Psoas muscle (tissue), 8 donors: ENCODE results near the gene INAFM2. TPM values are rescaled to one million over a fixed set of nuclear protein-coding genes. Genes with fewer than 3 reads are reported as not detected.

Source experiments
- ATAC-seq, 4 donors: fragments of 200-7000 bp; cut with Tn5 transposase; one replicate each; pipeline ENCODE4 v1.9.1; 2020; ENCODE audit warnings: moderate library complexity in 3 of 4, mild to moderate bottlenecking in 2 of 4
- DNase-seq, 2 donors: peaks; one replicate each; pipeline ENCODE4 v3.0.0-alpha.2; 2020
- H3K27ac ChIP-seq: fragments of 200-600 bp; one replicate; pipeline ENCODE4 v1.8.0; 2022
- H3K27me3 ChIP-seq, 3 donors: fragments of 200-600 bp in 1 of 3; one replicate each; pipeline versions ENCODE4 v1.6.1 to v1.8.0; 2013 to 2022; ENCODE audit warnings: low read length in 2 of 3, mild to moderate bottlenecking in 2 of 3, moderate library complexity in 1 of 3; ENCODE audit not compliant: insufficient read depth in 3 of 3
- H3K36me3 ChIP-seq, 2 donors: fragments of 200-600 bp in 1 of 2; one replicate each; pipeline versions ENCODE4 v1.6.1 to v1.8.0; 2013 to 2022; ENCODE audit warnings: low read depth in 1 of 2, mild to moderate bottlenecking in 1 of 2, moderate library complexity in 1 of 2; ENCODE audit not compliant: insufficient read depth in 1 of 2
- H3K4me1 ChIP-seq: fragments of 200-600 bp; one replicate; pipeline ENCODE4 v1.8.0; 2022
- H3K4me3 ChIP-seq: fragments of 200-600 bp; one replicate; pipeline ENCODE4 v1.8.0; 2022; ENCODE audit warnings: mild to moderate bottlenecking
- H3K9me3 ChIP-seq: fragments of 200-600 bp; one replicate; pipeline ENCODE4 v1.8.0; 2022
- WGBS, 3 donors: extraction: QIAGEN DNeasy Blood & Tissue Kit; methylation state at CpG; one replicate each; pipeline versions ENCODE4 v1.1.6 to v1.1.7; 2013; 5-methylcytosine and 5-hydroxymethylcytosine counted together
- intact Hi-C, 2 donors: fragments of 100-400 bp; cut with DNase I; formaldehyde crosslinking; loops; one replicate each; pipeline versions ENCODE4 v1.11.0 to v1.14.2; 2022
- polyA plus RNA-seq, 3 donors: library from polyadenylated mRNA; stranded (reverse); fragments of 200-250 nt; gene quantifications; one replicate each; pipeline ENCODE4 v1.2.3, GENCODE V29; 2013
- total RNA-seq, 4 donors: library from RNA; stranded (reverse); fragmentation: NEBNext Ultra II Directional in 2 of 4; extraction: Animal tissue kit (Norgen Biotek cat#: 25700) in 2 of 4; gene quantifications; one replicate each; pipeline versions ENCODE4 v1.2.1 to v1.2.4, GENCODE V29; 2021 to 2023
- TF ChIP-seq, protein P1 (sequence below): fragments of 200-600 bp; IDR thresholded peaks from one replicate; pipeline ENCODE4 v1.8.0; 2022; ENCODE audit warnings: antibody characterized with exemption
- donor health status: healthy with polysubstance abuse.
- donor health status: DM: no; HTN: no; CAD: no; lungs with moderate emphysema.
- donor health status: Bipolar disorder and iron deficiency.
- donor health status: healthy.
- donor health status: DM: yes; HTN: yes; CAD: no.
- donor health status: DM: no; HTN: no; CAD: no.
- donor health status: DM: no; HTN: no; CAD: no.
- donor health status: DM: yes; HTN: yes; CAD: no.

INAFM2 gene
- total and polyA plus RNA-seq, 7 donors: 5.8 to 32.4 (median 22.3) TPM

DNA sequence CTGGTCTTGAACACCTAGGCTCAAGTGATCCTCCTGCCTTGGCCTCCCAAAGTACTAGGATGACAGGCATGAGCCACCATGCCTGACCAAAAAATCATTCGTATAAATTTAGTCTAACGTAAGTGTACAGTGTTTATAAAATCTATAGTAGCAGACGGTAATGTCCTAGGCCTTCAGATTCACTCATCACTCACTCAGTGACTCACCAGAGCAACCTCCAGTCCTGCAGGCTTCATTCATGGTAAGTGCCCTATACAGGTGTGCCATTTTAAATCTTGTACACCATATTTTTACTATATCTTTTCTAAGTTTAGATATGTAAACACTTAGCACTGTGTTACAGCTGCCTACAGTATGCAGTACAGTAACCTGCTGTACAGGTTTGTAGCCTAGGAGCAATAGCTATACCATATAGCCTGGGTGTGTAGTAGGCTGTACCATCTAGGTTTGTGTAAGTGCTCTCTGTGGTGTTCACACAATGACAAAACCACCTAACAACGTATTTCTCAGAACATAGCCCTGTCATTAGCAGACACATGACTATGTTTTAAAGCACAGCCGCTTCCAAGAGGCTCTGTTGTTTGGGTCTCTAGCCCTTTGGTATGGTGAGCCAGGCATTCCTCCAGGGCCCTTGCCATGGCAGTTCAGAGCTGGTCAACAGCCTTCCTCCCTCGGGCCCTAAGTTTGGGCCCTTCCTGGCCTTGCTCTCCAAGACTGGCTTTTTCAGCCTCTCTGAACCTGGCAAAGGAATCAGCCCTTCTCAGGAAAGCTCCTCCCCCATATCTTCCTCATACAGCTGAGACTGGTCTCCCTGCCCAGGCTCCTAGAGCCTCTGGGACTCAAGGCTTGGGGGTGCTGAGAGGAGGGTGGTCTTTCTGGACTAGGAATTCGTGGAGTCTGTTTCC is 19.2 kb downstream of the INAFM2 start:
- intact Hi-C loops: loop anchor here in 1 of 2 donors (5.0 kb wide), 1 partner anchor 80 kb away; no protein-coding TSS in a partner anchor
- H3K4me1 ChIP-seq: peaks cover 50% of the 10 kb centered on the region

DNA sequence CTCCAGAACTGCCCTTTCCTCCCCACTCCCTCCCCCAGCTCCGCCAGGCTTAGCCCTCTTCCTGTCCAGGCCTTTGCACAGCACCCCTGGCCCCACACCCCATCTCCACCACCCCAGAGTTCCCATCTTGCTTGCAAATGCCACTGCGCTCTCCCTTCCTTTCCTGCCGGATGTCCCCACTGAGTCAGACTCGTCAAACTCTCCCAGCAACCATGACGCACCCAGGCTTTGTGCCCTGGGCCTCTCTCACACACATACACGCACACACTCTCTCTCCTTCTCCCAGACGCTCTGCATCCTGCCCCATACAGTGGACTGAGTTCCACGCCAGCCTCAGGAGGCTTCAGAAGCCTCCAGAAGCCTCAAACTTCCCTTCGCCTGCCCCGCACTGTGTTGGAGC is 20.0 kb downstream of the INAFM2 start:
- H3K4me3 ChIP-seq: no peak overlapping the region
- H3K27ac ChIP-seq: peak overlapping the region; percentile 93
- H3K27me3 ChIP-seq: no peaks in the 10 kb centered on the region
- H3K9me3 ChIP-seq: no peaks in the 10 kb centered on the region
- 76 to 88% (median 84%) methylated on average over 10 of the region's 10 CpGs for WGBS, 3 donors
- intact Hi-C loops: loop anchor here in 1 of 2 donors (5.0 kb wide), 1 partner anchor 79 kb away; no protein-coding TSS in a partner anchor
- peaks cover 42% of the 10 kb centered on the region for H3K4me1 ChIP-seq
- peak in 1 of 2 donors; percentile 58 for DNase-seq
- TF ChIP-seq, protein P1, sequence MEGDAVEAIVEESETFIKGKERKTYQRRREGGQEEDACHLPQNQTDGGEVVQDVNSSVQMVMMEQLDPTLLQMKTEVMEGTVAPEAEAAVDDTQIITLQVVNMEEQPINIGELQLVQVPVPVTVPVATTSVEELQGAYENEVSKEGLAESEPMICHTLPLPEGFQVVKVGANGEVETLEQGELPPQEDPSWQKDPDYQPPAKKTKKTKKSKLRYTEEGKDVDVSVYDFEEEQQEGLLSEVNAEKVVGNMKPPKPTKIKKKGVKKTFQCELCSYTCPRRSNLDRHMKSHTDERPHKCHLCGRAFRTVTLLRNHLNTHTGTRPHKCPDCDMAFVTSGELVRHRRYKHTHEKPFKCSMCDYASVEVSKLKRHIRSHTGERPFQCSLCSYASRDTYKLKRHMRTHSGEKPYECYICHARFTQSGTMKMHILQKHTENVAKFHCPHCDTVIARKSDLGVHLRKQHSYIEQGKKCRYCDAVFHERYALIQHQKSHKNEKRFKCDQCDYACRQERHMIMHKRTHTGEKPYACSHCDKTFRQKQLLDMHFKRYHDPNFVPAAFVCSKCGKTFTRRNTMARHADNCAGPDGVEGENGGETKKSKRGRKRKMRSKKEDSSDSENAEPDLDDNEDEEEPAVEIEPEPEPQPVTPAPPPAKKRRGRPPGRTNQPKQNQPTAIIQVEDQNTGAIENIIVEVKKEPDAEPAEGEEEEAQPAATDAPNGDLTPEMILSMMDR: no peak
- no peak for ATAC-seq
- H3K36me3 ChIP-seq: no peaks in the 10 kb centered on the region

More for the DNA sequence above, 19.2 kb downstream of the INAFM2 start:
- peak overlapping the region; percentile 93 for H3K27ac ChIP-seq
- TF ChIP-seq, protein P1: no peak
- WGBS, 3 donors: 78 to 79% (median 79%) methylated on average over 7 of the region's 7 CpGs
- DNase-seq (peak in 1 of 2 donors; percentile 12), ATAC-seq (no peak)
- no peaks in the 10 kb centered on the region for H3K27me3 ChIP-seq
- no peaks in the 10 kb centered on the region for H3K36me3 ChIP-seq
- no peaks in the 10 kb centered on the region for H3K9me3 ChIP-seq
- no peak overlapping the region for H3K4me3 ChIP-seq

DNA sequence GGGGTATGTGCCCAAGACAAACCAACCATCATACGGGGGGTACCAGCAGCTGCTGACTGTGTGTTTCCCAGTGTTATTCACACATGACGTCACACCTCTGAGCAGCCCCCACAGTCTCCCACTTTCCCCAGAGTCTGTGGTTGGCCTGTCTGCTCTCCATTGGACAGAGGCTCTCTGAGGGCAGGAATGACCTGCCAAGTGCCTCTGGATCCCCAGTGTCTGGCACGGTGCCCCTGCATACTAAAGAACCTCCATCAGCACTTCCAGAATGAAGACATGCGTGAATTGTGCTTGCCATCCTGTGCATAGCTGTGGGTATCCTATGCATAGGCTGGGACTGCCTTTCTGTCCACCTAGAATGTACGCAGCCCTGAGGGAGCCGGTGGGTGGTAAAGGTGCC is 20.7 kb downstream of the INAFM2 start:
- DNase-seq: no peak
- intact Hi-C loops: loop anchor here in 1 of 2 donors (5.0 kb wide), 1 partner anchor 78 kb away; no protein-coding TSS in a partner anchor
- peaks cover 35% of the 10 kb centered on the region for H3K4me1 ChIP-seq
- H3K36me3 ChIP-seq: no peaks in the 10 kb centered on the region
- ATAC-seq: no peak
- H3K4me3 ChIP-seq: no peak overlapping the region
- H3K9me3 ChIP-seq: no peaks in the 10 kb centered on the region
- WGBS, 3 donors: 42 to 55% (median 44%) methylated on average over 6 of the region's 6 CpGs
- TF ChIP-seq, protein P1: no peak
- H3K27me3 ChIP-seq: no peaks in the 10 kb centered on the region
- H3K27ac ChIP-seq: peak overlapping the region; percentile 23

DNA sequence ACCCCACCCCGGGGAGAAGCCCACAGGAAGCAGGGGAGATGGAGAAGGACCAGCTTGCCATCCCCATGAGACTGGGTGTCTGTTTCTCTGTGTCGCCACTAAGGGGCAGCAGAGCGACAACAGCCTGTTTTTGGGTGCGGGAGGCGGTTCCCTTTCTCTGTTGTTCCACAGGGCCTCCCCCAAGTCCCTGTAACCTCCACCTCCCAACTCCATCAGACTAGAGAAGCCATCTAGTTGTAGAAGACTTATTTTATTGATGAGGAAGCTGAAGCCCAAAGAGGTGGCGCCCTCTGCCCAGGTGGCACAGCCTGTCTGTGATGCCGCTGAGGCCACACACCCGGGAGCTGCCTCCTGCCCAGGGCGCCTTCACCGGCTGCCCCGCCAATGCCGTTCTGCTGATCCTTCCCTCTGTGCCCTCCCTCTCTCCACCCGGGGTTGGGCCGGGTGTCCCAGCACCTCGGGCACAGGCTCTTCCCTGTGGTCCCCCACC is 21.2 kb downstream of the INAFM2 start:
- ATAC-seq (peak in 2 of 4 donors; percentile 15 to 29), DNase-seq (peak; percentile 64 to 82)
- WGBS, 3 donors: 34 to 48% (median 38%) methylated on average over 12 to 15 of the region's 15 CpGs
- Histone ChIP-seq H3K27me3 (no peaks in the 10 kb centered on the region), H3K4me1 (peaks cover 33% of the 10 kb centered on the region), H3K4me3 (no peak overlapping the region), H3K9me3 (no peaks in the 10 kb centered on the region), H3K27ac (no peak overlapping the region), H3K36me3 (no peaks in the 10 kb centered on the region)
- intact Hi-C loops: loop anchor here in 1 of 2 donors (5.0 kb wide), 1 partner anchor 78 kb away; no protein-coding TSS in a partner anchor
- TF ChIP-seq, protein P1: peak; percentile 73
